HG03342 (cell line): Measurements from ENCODE around the gene DDX52.

Experiments used
- ATAC-seq: cut with Tn5 transposase; IDR thresholded peaks from one replicate; pipeline ENCODE4 v1.9.1; 2021; ENCODE audit warnings: mild to moderate bottlenecking, moderate library complexity; ENCODE audit not compliant: unreplicated experiment

DDX52 gene

DNA sequence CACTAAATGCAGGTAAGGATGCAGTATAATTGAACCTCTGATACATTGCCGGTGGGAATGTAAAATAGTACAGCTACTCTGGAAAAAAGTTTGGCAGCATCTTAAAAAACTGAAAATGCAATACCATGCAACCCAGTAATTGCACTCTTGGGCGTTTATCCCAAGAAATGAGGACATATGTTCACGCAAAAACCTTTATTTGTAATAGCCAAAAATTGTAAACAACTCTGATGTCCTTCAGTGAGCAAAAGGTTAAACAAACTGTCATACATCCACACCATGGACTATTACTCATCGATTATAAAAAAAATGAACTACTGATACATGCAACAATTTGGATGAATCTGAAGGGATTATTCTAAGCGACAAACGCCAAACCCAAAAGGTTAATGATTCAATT, 51.0 kb downstream of the DDX52 start:
- ATAC-seq = no peak

GRCh38 chr17:37585066-37585465, 58.2 kb downstream of the DDX52 start:
- no peak for ATAC-seq

GRCh38 chr17:37576281-37576680, 67.0 kb downstream of the DDX52 start:
- ATAC-seq = no peak

- ATAC-seq = no peak
Measured at GRCh38 chr17:37574427-37574826, 68.8 kb downstream of the DDX52 start.

- no peak for ATAC-seq
Measured at GRCh38 chr17:37571674-37572073, 71.6 kb downstream of the DDX52 start.

DNA sequence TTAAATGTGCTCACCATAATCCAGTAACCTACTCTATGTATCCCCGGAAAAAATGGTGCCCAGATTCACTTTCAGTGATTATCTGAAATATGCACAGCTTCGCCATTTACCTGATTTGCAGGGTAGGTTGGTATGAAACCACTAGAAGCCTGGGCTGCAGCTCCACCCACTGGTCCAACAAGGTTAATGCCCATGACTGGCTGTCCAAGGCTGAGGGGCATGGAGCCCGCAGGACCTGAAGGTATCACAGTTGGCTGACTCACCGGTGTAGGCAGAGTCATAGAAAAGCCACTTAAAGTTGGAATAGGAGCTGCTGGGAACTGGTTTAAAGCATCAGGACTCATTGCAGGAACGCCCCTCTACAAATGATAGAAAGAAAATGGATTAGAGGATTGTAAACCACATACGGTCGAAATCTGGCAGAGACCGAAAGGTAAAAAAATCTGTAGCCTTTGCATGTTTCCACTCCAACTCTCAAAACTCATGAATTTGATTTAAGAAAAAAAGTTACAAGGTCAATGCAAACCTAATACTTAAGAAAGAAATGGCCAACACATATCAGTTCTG, 72.6 kb downstream of the DDX52 start:
- ATAC-seq = no peak

DNA sequence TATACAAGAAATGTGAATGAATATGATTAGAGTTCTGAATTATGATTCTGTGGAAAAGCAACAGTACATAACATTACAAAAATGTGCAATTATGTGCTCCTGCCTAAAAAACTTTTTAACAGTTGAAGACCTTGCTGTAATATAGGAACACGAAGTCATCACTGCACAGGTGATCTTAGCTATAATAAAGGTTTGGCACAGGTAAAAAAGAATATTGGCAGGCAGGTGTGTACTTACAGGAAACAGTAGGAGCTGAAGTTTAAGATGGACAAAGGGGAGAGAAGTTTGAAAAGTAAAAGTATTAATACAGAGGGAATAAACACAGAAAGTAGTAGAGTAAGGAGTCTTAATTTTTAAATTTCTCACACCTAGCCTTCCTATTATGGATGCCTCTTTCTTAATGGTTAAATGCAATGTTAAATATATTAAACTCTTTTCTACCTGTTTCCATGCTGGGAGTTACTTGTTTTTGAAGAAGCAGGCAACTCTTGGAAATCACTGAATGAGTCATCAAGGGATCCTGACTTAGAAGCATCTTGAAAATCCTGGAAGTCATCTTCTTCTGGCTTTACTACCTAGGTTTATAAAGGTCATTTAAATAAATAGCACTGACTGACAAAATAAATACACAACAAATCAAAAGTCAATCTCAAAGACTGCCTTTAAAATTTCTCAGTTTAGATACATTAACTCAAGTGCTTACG, 74.7 kb downstream of the DDX52 start:
- ATAC-seq = no peak

DNA sequence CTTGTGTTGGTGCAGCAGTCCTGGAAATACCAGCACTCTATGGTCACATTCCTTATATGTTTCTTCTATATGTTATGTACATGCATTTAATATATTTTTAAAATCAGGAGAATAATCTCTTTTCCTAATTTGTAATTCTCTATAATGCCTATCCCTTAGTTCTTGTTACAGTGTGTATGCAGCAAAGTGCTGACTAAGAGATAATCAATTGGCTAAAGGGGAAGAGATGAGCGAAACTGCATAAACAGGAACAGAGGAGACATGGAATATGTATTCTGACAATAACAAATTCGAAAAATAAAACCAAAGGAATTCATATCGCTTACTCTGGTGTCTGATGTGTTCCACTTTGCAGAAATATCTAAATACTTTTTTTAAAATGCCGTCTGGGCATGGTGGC, 75.7 kb downstream of the DDX52 start:
- no peak for ATAC-seq

GRCh38 chr17:37567137-37567536, 76.1 kb downstream of the DDX52 start:
- ATAC-seq = no peak

DNA sequence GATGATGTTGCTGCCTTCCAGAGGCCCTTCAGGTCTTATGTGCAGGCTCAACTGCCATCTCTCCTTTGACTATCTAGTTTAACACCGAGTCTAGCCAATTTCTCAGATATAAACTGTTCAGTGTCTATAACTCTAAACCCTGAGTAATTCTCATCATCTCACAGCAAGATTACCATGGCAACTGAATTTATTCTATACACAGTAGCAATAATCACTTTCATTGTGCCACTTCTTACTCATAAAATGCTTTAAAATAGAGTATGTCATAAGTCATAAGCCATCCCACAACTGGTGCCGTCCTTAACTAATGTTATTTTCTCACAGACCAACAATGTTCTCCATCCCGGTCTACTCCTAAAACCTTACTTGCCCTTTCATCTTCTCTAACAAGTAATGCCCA, 79.0 kb downstream of the DDX52 start:
- no peak for ATAC-seq

- ATAC-seq = no peak
Measured at GRCh38 chr17:37562016-37562745, 81.1 kb downstream of the DDX52 start.
